ENCODE data around the gene SMIM1.
A peak's percentile ranks its signal among the peaks of the same experiment; 100 is the strongest.

Gene SMIM1

DNA sequence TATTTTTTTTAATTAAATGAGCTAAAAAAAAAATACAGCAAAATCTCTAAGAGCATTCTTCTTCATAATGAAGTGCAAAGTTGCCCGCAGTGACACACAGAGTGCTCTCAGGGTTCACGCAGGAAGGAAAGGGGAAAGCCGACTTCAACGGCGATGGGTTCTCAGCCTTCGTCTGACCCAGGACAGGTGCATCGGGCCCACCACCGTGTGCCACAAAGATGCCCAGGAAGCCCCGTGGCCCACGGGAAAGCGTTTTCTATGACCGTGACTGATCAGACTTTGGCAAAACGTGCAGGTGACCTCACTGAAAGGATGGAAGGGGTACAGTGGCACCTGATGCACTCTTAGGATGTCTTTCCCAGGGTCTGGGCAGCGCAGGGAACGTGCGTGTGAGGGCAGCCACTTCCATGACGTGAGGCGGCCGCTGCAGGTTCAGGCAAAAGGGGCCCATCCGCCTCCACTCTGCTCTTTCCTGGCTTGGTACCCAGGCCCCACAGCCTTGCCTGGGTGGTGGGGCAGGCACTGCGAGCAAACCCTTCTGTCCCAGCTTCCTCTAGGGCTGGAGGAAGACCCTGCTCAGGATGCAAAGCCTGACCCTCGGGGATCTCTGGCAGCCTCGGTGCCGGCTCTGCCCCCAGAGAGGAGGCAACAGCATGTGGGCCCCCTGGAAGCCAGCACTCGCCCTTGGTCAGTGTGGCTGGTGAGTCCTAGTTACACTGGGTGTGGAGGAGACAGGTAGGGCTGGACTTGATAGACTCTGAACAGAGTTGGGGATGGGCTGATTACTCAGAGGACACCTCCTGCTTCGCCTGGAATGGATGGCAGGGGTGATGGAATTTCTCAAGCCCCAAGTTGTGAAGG is 15.4 kb downstream of the SMIM1 start:
- no peak overlapping the region for H3K4me3 ChIP-seq (ENCODE audit: low read depth, low read length)
- TF ChIP-seq CTCF (IDR thresholded peaks at IDR 0.05; ENCODE audit: low read depth, low read length), result no peak

- no peak overlapping the region for H3K4me3 ChIP-seq (ENCODE audit: low read depth, low read length)
- TF ChIP-seq CTCF (IDR thresholded peaks at IDR 0.05; ENCODE audit: low read depth, low read length), result no peak
These were observed 16.3 kb downstream of the SMIM1 start for GRCh38 chr1:3788756-3789420.

- TF ChIP-seq CTCF (IDR thresholded peaks at IDR 0.05; ENCODE audit: low read depth, low read length), result no peak
- no peak overlapping the region for H3K4me3 ChIP-seq (ENCODE audit: low read depth, low read length)
These were observed 17.1 kb downstream of the SMIM1 start for GRCh38 chr1:3789421-3790300.

DNA sequence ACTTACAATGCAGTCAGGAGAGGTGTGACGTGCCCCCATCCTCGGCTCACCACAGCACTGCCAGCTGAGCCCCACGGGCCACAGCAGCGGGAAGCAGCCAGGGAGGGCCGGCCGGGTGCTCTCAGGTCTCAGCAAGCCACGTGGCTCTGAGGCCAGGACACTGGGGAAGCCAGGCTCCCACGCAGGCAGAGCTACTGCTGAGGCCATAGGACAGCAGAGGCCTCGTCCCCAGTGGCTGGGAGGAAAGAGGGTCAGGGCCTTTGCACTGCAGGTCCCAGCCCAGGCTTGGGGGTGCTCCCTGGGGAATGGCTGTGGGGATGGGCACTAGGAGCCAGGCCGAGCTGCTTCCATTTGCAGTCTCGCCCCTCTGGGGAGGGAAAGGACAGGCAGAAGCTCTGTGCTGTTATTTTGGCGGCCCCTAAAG is 18.0 kb downstream of the SMIM1 start:
- H3K4me3 ChIP-seq (ENCODE audit: low read depth, low read length), result no peak overlapping the region
- no peak for TF ChIP-seq CTCF (IDR thresholded peaks at IDR 0.05; ENCODE audit: low read depth, low read length)

DNA sequence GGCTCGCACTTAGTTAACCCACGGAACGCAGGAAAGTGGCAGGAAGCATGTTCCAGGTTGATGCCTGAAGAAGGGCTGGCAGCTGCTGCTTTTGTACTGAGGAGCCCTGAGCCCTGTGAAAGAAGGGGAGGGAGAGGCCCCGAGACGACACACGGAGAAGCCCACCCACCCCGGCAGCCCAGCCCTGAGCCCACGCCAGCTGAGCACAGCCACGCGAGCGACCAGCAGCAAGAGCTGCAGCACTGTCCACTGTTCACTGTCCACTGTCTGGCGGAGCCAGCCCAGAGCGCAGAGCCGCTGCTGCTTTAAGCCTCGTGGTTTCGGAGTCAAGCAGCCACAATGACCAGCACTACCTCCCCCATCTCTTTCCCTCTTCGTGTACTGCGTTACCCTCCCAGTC is 18.4 kb downstream of the SMIM1 start:
- TF ChIP-seq CTCF (IDR thresholded peaks at IDR 0.05; ENCODE audit: low read depth, low read length), result no peak
- H3K4me3 ChIP-seq (ENCODE audit: low read depth, low read length), result no peak overlapping the region

- no peak for TF ChIP-seq CTCF (IDR thresholded peaks at IDR 0.05; ENCODE audit: low read depth, low read length)
- H3K4me3 ChIP-seq (ENCODE audit: low read depth, low read length), result peak overlapping the region; percentile 81
These were observed 23.1 kb downstream of the SMIM1 start for GRCh38 chr1:3795453-3796214.
